Activated naive CD8-positive, alpha-beta T cell treated with anti-CD3 and anti-CD28 coated beads, Interleukin-2, amount 50 U/mL, for 24 hours (primary cell): Measurements from ENCODE around the gene ASB15.

Experiments used
- ATAC-seq: fragments of 150-1000 bp; cut with Tn5 transposase; one replicate; pipeline ENCODE4 v1.10.0; 2021
- DNase-seq: peaks from one replicate; pipeline ENCODE4 v3.0.0; 2021
- H3K27ac Mint-ChIP-seq: one replicate; pipeline ENCODE4 v1.8.0; 2021; ENCODE audit warnings: mild to moderate bottlenecking, mixed read lengths
- H3K27me3 Mint-ChIP-seq: one replicate; pipeline ENCODE4 v1.8.0; 2021; ENCODE audit warnings: mixed read lengths
- H3K36me3 Mint-ChIP-seq: one replicate; pipeline ENCODE4 v1.8.0; 2021; ENCODE audit warnings: low read depth, mixed read lengths
- H3K4me1 Mint-ChIP-seq: one replicate; pipeline ENCODE4 v1.8.0; 2021; ENCODE audit warnings: mixed read lengths
- H3K4me3 Mint-ChIP-seq: one replicate; pipeline ENCODE4 v1.8.0; 2021; ENCODE audit warnings: mild to moderate bottlenecking, moderate library complexity, mixed read lengths
- H3K9me3 Mint-ChIP-seq: one replicate; pipeline ENCODE4 v1.8.0; 2021; ENCODE audit warnings: mixed read lengths

Gene ASB15

DNA sequence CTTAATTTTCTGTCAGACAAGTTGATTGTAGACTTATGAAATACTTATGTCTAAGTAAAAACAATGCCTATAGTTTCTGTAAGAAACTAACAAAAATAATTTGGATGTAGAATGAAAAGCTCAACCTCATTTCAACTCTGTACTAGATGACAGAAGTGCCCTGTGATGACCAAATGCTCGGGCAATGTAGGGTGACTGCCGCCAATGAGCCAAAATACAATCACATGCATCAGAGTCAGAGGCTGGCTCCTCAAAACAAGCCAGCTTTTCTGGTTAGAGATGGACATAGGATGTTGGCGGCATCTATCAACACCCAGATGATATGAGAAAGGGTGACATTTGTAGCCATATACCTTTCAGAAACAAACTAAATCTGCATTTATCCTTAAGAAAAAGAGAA lies 78.0 kb downstream of the ASB15 start:
- H3K36me3 Mint-ChIP-seq: peaks cover 5% of the 10 kb centered on the region
- no peak overlapping the region for H3K4me3 Mint-ChIP-seq
- DNase-seq (no peak), ATAC-seq (no peak)
- H3K9me3 Mint-ChIP-seq: no peaks in the 10 kb centered on the region
- no peaks in the 10 kb centered on the region for H3K4me1 Mint-ChIP-seq
- no peaks in the 10 kb centered on the region for H3K27me3 Mint-ChIP-seq
- no peak overlapping the region for H3K27ac Mint-ChIP-seq

DNA sequence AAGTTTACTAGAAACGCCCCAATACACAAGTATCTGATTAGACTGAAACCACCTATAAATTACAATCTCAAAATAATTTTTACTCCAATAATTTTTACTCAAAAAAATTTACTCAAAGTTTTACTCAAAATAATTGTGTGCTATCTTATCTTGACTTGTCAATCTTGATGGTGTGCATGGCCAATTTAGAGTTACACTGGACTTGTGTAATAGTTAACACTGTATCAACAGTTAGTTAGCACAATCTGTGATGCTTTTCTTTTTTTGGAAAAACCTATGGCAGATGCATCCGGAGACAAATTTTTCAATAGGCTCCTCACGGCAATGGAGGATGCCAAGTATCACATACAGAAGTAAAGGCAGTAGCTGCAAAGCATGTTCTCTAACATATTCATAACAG lies 79.0 kb downstream of the ASB15 start:
- Mint-ChIP-seq H3K4me3 (no peak overlapping the region), H3K27ac (no peak overlapping the region), H3K36me3 (peaks cover 5% of the 10 kb centered on the region), H3K27me3 (no peaks in the 10 kb centered on the region), H3K9me3 (no peaks in the 10 kb centered on the region), H3K4me1 (no peaks in the 10 kb centered on the region)
- ATAC-seq (no peak), DNase-seq (no peak)

DNA sequence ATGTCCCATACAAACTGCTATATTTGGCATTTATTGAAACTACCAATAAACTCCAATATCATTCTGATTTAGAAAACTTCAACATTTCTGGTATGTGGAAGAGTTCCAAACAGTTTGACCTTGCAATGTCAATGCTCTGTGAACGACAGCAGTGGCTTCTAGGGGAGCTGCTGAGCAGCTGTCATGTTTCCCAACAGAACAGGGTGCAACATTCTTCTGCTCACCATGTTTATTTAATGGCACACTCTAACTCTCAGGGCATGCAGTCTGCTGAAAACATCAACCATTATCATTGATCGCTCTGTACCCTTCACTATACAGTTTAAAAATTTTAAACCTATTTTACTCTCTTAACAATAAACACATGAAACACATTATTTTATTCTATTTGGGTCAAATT lies 79.9 kb downstream of the ASB15 start:
- no peak overlapping the region for H3K27ac Mint-ChIP-seq
- DNase-seq (no peak), ATAC-seq (no peak)
- no peaks in the 10 kb centered on the region for H3K27me3 Mint-ChIP-seq
- no peaks in the 10 kb centered on the region for H3K9me3 Mint-ChIP-seq
- peaks cover 5% of the 10 kb centered on the region for H3K36me3 Mint-ChIP-seq
- no peak overlapping the region for H3K4me3 Mint-ChIP-seq
- no peaks in the 10 kb centered on the region for H3K4me1 Mint-ChIP-seq

DNA sequence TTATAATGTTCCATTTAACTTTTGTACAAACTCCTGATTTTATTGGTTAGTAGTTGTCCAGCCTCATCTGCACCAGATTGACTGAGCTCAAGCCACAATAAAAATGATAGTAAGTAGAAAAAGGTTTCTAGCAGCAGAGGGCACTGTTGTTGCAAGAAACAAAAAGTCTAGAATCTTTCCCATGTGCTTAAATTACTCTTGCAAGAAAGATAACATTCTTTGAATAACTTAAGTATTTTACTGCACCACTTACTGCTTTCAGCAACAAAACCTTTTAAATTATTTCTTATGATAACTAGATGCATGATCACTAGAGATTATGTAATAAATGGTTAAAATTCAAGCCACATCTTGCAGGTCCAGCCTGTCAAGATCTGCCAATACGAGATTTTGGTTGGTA lies 81.1 kb downstream of the ASB15 start:
- ATAC-seq: no peak

DNA sequence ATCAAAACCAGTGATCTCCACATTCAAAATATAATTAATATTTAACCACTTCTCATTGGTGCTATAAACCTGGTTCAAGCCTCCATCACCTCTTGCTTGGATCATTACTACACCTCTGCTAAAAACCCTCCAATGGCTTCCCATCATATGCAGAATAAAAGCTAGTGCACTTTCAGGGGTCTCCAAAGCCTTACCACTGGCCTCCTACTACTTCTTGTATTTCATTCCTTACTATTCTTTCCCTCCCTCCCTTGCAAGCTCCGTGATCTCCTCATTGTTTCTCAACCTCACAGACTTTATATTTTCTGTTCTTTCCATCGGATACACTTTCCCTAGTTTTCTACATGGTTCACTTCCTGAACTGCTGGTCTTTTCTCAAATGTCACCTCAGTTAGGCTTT lies 85.5 kb downstream of the ASB15 start:
- ATAC-seq (no peak), DNase-seq (no peak)
- no peaks in the 10 kb centered on the region for H3K27me3 Mint-ChIP-seq
- no peaks in the 10 kb centered on the region for H3K4me1 Mint-ChIP-seq
- H3K4me3 Mint-ChIP-seq: no peak overlapping the region
- peaks cover 6% of the 10 kb centered on the region for H3K36me3 Mint-ChIP-seq
- no peaks in the 10 kb centered on the region for H3K9me3 Mint-ChIP-seq
- no peak overlapping the region for H3K27ac Mint-ChIP-seq

More for the DNA sequence above, 81.1 kb downstream of the ASB15 start:
- peaks cover 5% of the 10 kb centered on the region for H3K36me3 Mint-ChIP-seq
- no peak overlapping the region for H3K27ac Mint-ChIP-seq
- no peaks in the 10 kb centered on the region for H3K4me1 Mint-ChIP-seq
- DNase-seq: no peak
- H3K9me3 Mint-ChIP-seq: no peaks in the 10 kb centered on the region
- no peak overlapping the region for H3K4me3 Mint-ChIP-seq
- no peaks in the 10 kb centered on the region for H3K27me3 Mint-ChIP-seq

DNA sequence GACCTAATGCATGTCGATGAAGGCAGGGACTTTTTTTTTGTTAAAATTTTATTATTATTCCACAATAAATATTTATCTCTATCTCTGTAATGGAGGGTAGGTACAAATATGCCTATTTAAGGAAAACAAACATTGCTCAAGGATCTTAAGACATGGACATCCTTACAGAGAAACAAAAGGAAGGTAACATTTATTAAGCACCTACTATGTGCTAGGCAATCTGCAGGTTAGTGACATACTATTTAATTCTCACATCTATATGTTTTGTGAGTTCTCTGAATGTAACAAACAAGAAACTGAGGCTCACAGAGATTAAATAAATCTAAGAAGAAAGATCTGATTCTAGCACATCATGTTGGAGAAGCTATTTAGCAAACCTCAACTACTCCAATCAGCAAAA lies 86.1 kb downstream of the ASB15 start:
- DNase-seq (no peak), ATAC-seq (no peak)
- Mint-ChIP-seq H3K27me3 (no peaks in the 10 kb centered on the region), H3K4me3 (no peak overlapping the region), H3K9me3 (no peaks in the 10 kb centered on the region), H3K27ac (no peak overlapping the region), H3K4me1 (no peaks in the 10 kb centered on the region), H3K36me3 (peaks cover 6% of the 10 kb centered on the region)
